Measurements from ENCODE around the gene HYAL4. TPM values are rescaled to one million over a fixed set of nuclear protein-coding genes. Genes with fewer than 3 reads are reported as not detected.
"Not testable (repeated sequence)": the region's sequence is repeated elsewhere in the genome, so short reads cannot be mapped to it uniquely, and the experiment has no call there.

The HYAL4 gene
- total RNA-seq, 2 experiments from 2014 or later: not detected

- ChIA-PET CTCF (ENCODE audit: unreplicated experiment) (no interaction called here), POLR2A (no interaction called here)
- DNase-seq (ENCODE audit: low spot score): no peak
- H4K20me1 ChIP-seq (ENCODE audit: insufficient read depth, low read length): no peaks in the 10 kb centered on the region
- no peaks in the 10 kb centered on the region for H3K79me2 ChIP-seq (ENCODE audit: insufficient read depth, low read depth, low read length)
- H2AFZ ChIP-seq (ENCODE audit: low read length): no peak overlapping the region
- no peak overlapping the region for H3K4me3 ChIP-seq (ENCODE audit: low read depth, low read length, poor library complexity, severe bottlenecking)
- BruUV-seq (replicated peaks): no TSS peak
- H3K4me2 ChIP-seq (ENCODE audit: low read length): no peak overlapping the region
- H3K4me1 ChIP-seq (ENCODE audit: insufficient read depth, low read length, poor library complexity, severe bottlenecking): no peaks in the 10 kb centered on the region
- TF ChIP-seq EZH2phosphoT487 (IDR thresholded peaks at IDR 0.05; ENCODE audit: borderline replicate concordance, low read depth, low read length) (no peak), CTCF (conservative IDR thresholded peaks at IDR 0.05; ENCODE audit: low read length) (no peak)
- H3K9me2 ChIP-seq (ENCODE audit: insufficient read depth, low read length): no peaks in the 10 kb centered on the region
- H3K9me3 ChIP-seq (ENCODE audit: low read length): no peaks in the 10 kb centered on the region
- H3K36me3 ChIP-seq (ENCODE audit: insufficient read depth, low read length): no peaks in the 10 kb centered on the region
- intact Hi-C loops (cut with micrococcal nuclease; ENCODE audit: unreplicated experiment): no loop called here
- no peak overlapping the region for H3K27ac ChIP-seq (ENCODE audit: low read depth, low read length, poor library complexity, severe bottlenecking)
These were observed 38.2 kb downstream of the HYAL4 start for GRCh38 chr7:123883154-123883553.

GRCh38 chr7:123888192-123888591 lies 43.2 kb downstream of the HYAL4 start:
- DNase-seq (ENCODE audit: low spot score): no peak
- H3K36me3 ChIP-seq (ENCODE audit: insufficient read depth, low read length): no peaks in the 10 kb centered on the region
- no peaks in the 10 kb centered on the region for H3K9me3 ChIP-seq (ENCODE audit: low read length)
- no peak for TF ChIP-seq EZH2phosphoT487 (IDR thresholded peaks at IDR 0.05; ENCODE audit: borderline replicate concordance, low read depth, low read length)
- no peak for TF ChIP-seq CTCF (conservative IDR thresholded peaks at IDR 0.05; ENCODE audit: low read length)
- BruUV-seq (replicated peaks): no TSS peak
- H3K27ac ChIP-seq (ENCODE audit: low read depth, low read length, poor library complexity, severe bottlenecking): no peak overlapping the region
- intact Hi-C loops (cut with micrococcal nuclease; ENCODE audit: unreplicated experiment): no loop called here
- no peaks in the 10 kb centered on the region for H3K9me2 ChIP-seq (ENCODE audit: insufficient read depth, low read length)
- no peaks in the 10 kb centered on the region for H3K4me1 ChIP-seq (ENCODE audit: insufficient read depth, low read length, poor library complexity, severe bottlenecking)
- POLR2A ChIA-PET: no interaction called here
- H3K4me3 ChIP-seq (ENCODE audit: low read depth, low read length, poor library complexity, severe bottlenecking): no peak overlapping the region
- H3K79me2 ChIP-seq (ENCODE audit: insufficient read depth, low read depth, low read length): no peaks in the 10 kb centered on the region
- CTCF ChIA-PET (ENCODE audit: unreplicated experiment): no interaction called here
- H3K4me2 ChIP-seq (ENCODE audit: low read length): no peak overlapping the region
- H2AFZ ChIP-seq (ENCODE audit: low read length): no peak overlapping the region
- no peaks in the 10 kb centered on the region for H4K20me1 ChIP-seq (ENCODE audit: insufficient read depth, low read length)

GRCh38 chr7:123894753-123895152 lies 49.8 kb downstream of the HYAL4 start:
- H3K4me2 ChIP-seq (ENCODE audit: low read length); H3K9me2 ChIP-seq (ENCODE audit: insufficient read depth, low read length); H3K79me2 ChIP-seq (ENCODE audit: insufficient read depth, low read depth, low read length); H3K36me3 ChIP-seq (ENCODE audit: insufficient read depth, low read length); intact Hi-C loops (cut with micrococcal nuclease; ENCODE audit: unreplicated experiment); H3K9me3 ChIP-seq (ENCODE audit: low read length); H4K20me1 ChIP-seq (ENCODE audit: insufficient read depth, low read length); DNase-seq (ENCODE audit: low spot score); BruUV-seq (replicated peaks); POLR2A ChIA-PET; CTCF ChIA-PET (ENCODE audit: unreplicated experiment); H3K4me1 ChIP-seq (ENCODE audit: insufficient read depth, low read length, poor library complexity, severe bottlenecking); H2AFZ ChIP-seq (ENCODE audit: low read length); H3K4me3 ChIP-seq (ENCODE audit: low read depth, low read length, poor library complexity, severe bottlenecking); H3K27ac ChIP-seq (ENCODE audit: low read depth, low read length, poor library complexity, severe bottlenecking): not testable (repeated sequence)
